Muscle of leg (tissue), 11 donors: ENCODE results near the gene CIZ1. TPM values are rescaled to one million over a fixed set of nuclear protein-coding genes. Genes with fewer than 3 reads are reported as not detected.

ENCODE experiments used
- DNase-seq: peaks from one replicate; pipeline ENCODE4 v3.0.0; 2013
- H3K27ac ChIP-seq: one replicate; pipeline ENCODE4 v1.5.1; 2013; ENCODE audit warnings: mild to moderate bottlenecking, low read length, control low read depth
- H3K27me3 ChIP-seq: one replicate; pipeline ENCODE4 v1.6.1; 2013; ENCODE audit warnings: low read length; ENCODE audit not compliant: control insufficient read depth, insufficient read depth
- H3K36me3 ChIP-seq: one replicate; pipeline ENCODE4 v1.6.1; 2013; ENCODE audit warnings: low read length; ENCODE audit not compliant: control insufficient read depth, insufficient read depth
- H3K4me1 ChIP-seq: one replicate; pipeline ENCODE4 v1.6.1; 2013; ENCODE audit warnings: low read length; ENCODE audit not compliant: control insufficient read depth, insufficient read depth
- H3K4me3 ChIP-seq: one replicate; pipeline ENCODE4 v1.5.1; 2013; ENCODE audit warnings: low read length, control low read depth
- H3K9me3 ChIP-seq: replicated peaks from 2 replicates; pipeline ENCODE4 v1.6.1; 2013; ENCODE audit warnings: low read depth, low read length; ENCODE audit not compliant: control insufficient read depth
- WGBS: methylation state at CpG from one replicate; pipeline ENCODE4 v1.1.5; 2013; ENCODE audit warnings: missing lambda C conversion rate; ENCODE audit not compliant: insufficient coverage; 5-methylcytosine and 5-hydroxymethylcytosine counted together
- polyA plus RNA-seq, 8 donors: library from polyadenylated mRNA; unstranded; fragments of 120-200 nt; gene quantifications; one replicate each; pipeline versions ENCODE4 v1.2.1 to v1.2.3, GENCODE V29; 2013; ENCODE audit warnings: inconsistent platforms in 1 of 8, low replicate concordance in 1 of 8; ENCODE audit not compliant: insufficient read length in 8 of 8, insufficient read depth in 1 of 8
- total RNA-seq: library from RNA; stranded (reverse); fragments of 120-200 nt; gene quantifications from one replicate; pipeline ENCODE4 v1.2.4, GENCODE V29; 2013

CIZ1 gene
- total and polyA plus RNA-seq, 9 donors: 36.4 to 120 (median 102) TPM

- WGBS: 87% methylated on average over 23 of the region's 24 CpGs
- Histone ChIP-seq H3K27ac (no peak overlapping the region), H3K9me3 (no peaks in the 10 kb centered on the region), H3K36me3 (peaks cover 43% of the 10 kb centered on the region), H3K27me3 (no peaks in the 10 kb centered on the region), H3K4me1 (peaks cover 29% of the 10 kb centered on the region), H3K4me3 (no peak overlapping the region)
- no peak for DNase-seq
Measured at GRCh38 chr9:128122809-128123175, 68.6 kb downstream of the CIZ1 start.

GRCh38 chr9:128121924-128122808 lies 69.2 kb downstream of the CIZ1 start:
- Histone ChIP-seq H3K4me1 (peaks cover 35% of the 10 kb centered on the region), H3K9me3 (no peaks in the 10 kb centered on the region), H3K27ac (no peak overlapping the region), H3K4me3 (no peak overlapping the region), H3K36me3 (peaks cover 43% of the 10 kb centered on the region), H3K27me3 (no peaks in the 10 kb centered on the region)
- 84% methylated on average over 22 of the region's 27 CpGs for WGBS
- DNase-seq: no peak

- Histone ChIP-seq H3K4me3 (no peak overlapping the region), H3K9me3 (no peaks in the 10 kb centered on the region), H3K27ac (no peak overlapping the region), H3K4me1 (peaks cover 31% of the 10 kb centered on the region), H3K36me3 (peaks cover 43% of the 10 kb centered on the region), H3K27me3 (no peaks in the 10 kb centered on the region)
- no peak for DNase-seq
- WGBS: 90% methylated on average over 3 of the region's 5 CpGs
Measured at GRCh38 chr9:128121466-128121810, 69.9 kb downstream of the CIZ1 start.

DNA sequence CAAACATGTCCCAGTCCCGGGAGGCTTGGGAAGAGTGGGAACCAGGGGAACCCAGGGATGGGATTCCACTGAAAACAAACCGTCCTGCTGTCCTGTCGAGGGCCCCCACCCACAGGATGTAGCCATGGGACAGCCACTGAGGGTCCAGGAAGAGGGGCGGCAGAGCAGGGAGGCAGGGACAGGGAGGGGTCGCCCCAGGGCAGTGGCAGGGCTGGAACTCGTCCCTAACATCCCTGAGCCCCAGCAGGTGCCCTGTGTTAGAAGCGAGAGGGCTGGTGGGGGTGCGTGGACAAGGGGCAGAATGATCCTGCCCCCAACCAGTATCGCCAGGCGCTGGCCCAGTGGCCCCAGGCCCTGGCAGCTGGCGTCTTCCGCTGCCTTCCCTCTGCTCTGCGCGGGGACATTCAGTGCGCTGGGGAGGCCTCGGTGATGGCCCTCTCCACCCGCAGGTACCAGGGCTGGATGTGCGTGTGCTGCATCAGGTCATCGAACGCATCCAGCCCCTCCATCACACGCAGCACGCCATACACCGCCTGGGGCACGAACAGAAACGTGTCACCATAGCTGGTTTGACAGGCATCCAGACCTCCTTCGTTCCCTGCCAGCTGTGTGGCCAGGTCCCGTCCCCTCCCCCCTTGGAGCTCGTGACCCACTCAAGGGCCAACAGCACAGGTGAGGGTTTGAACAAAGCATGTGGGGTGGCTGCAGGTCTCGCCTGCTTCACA lies 70.5 kb downstream of the CIZ1 start:
- H3K36me3 ChIP-seq: peaks cover 43% of the 10 kb centered on the region
- no peaks in the 10 kb centered on the region for H3K9me3 ChIP-seq
- DNase-seq: no peak
- H3K4me3 ChIP-seq: no peak overlapping the region
- WGBS: 82% methylated on average over 23 of the region's 29 CpGs
- peaks cover 25% of the 10 kb centered on the region for H3K4me1 ChIP-seq
- no peak overlapping the region for H3K27ac ChIP-seq
- H3K27me3 ChIP-seq: no peaks in the 10 kb centered on the region

DNA sequence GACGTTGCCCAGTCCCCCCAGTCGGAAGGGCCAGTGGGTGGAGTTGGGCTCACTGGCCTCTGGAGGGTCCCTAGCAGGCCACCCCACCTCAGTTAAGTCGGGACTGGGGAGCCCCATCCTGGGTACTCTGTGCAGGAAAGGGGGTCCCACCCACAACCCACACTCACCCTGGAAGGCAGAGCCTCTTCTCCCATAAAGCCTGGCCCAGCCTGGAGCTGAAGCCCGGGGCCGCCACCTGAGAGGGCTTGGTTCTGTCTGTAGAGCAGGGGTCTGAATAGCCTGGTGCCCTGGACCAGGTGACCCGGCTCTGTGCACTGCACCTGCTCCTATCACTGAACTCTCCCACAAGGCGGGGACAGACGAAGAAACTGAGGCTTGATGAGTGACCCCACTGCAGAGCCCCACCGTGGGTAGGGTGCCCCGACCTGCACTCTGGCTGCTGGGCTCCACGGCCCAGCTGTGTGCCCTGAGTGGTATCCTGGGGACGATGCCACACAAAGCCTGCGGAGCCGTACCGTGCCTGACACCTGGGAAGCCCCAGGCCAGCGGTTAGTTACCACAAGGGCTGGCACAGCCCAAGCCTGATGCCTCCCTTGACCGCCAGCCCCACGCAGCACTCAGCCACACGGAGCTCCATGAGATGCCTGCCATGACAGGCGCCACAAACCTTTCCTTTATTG lies 71.2 kb downstream of the CIZ1 start:
- DNase-seq: no peak
- H3K27ac ChIP-seq: no peak overlapping the region
- H3K4me3 ChIP-seq: no peak overlapping the region
- H3K9me3 ChIP-seq: no peaks in the 10 kb centered on the region
- 79% methylated on average over 14 of the region's 20 CpGs for WGBS
- no peaks in the 10 kb centered on the region for H3K27me3 ChIP-seq
- H3K4me1 ChIP-seq: peaks cover 20% of the 10 kb centered on the region
- peaks cover 45% of the 10 kb centered on the region for H3K36me3 ChIP-seq

- no peaks in the 10 kb centered on the region for H3K9me3 ChIP-seq
- WGBS: 70% methylated on average over 8 of the region's 15 CpGs
- no peak overlapping the region for H3K27ac ChIP-seq
- H3K36me3 ChIP-seq: peaks cover 39% of the 10 kb centered on the region
- H3K27me3 ChIP-seq: no peaks in the 10 kb centered on the region
- DNase-seq: no peak
- H3K4me3 ChIP-seq: no peak overlapping the region
- H3K4me1 ChIP-seq: peaks cover 20% of the 10 kb centered on the region
Measured at GRCh38 chr9:128118971-128119665, 72.3 kb downstream of the CIZ1 start.

GRCh38 chr9:128118472-128118857 lies 72.9 kb downstream of the CIZ1 start:
- no peak overlapping the region for H3K27ac ChIP-seq
- H3K27me3 ChIP-seq: no peaks in the 10 kb centered on the region
- 64% methylated on average over 3 of the region's 3 CpGs for WGBS
- no peak overlapping the region for H3K4me3 ChIP-seq
- no peak for DNase-seq
- H3K36me3 ChIP-seq: peaks cover 40% of the 10 kb centered on the region
- H3K4me1 ChIP-seq: peaks cover 20% of the 10 kb centered on the region
- no peaks in the 10 kb centered on the region for H3K9me3 ChIP-seq

DNA sequence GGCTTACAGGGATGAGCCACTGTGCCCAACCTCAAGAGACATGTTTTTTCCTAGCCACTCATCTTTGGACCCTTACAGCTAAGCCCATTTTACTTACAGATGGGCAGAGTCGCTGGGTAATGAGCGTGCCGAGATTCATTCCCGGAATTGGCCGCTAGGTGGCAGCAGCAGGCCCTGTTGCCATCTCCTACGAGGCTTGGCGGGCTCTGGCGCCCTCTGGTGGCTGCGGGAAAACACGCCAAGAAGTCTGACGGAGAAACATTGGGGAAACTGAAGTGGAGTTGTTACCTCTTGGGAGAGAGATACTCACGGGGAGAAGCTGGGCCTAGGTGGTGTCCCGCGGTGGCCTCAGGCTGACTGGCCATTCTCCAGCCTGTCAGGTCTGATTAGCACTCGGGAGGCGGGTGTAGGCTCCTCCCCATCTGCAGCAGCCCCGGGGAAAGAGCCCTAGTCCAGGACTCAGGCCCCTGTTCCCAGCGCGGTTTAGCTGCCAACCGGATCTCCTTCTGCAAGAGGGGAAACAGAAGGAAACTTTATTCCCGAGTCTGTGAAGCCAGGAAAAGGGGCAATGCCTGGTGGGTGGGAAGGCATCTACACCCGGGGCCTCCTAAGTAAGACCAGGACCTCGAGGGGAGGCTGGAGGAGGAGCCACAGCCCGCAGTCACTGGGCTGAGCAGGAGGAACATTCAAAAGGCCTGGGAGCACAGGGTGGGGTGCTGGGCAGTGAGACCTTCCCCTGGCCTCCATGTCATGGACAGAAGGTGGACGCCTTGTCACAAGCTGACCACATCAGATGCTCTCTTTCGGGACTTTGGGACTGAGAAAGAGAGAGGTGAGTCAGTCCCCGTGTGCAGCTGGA lies 73.5 kb downstream of the CIZ1 start:
- peak; percentile 92 for DNase-seq
- H3K4me3 ChIP-seq: peak overlapping the region; percentile 24
- WGBS: 6% methylated on average over 24 of the region's 27 CpGs

More for the DNA sequence above, 73.5 kb downstream of the CIZ1 start:
- Histone ChIP-seq H3K4me1 (peaks cover 20% of the 10 kb centered on the region), H3K27me3 (no peaks in the 10 kb centered on the region), H3K9me3 (no peaks in the 10 kb centered on the region), H3K27ac (no peak overlapping the region), H3K36me3 (peaks cover 42% of the 10 kb centered on the region)
